ENCODE results near the gene FBXL13.

DNA sequence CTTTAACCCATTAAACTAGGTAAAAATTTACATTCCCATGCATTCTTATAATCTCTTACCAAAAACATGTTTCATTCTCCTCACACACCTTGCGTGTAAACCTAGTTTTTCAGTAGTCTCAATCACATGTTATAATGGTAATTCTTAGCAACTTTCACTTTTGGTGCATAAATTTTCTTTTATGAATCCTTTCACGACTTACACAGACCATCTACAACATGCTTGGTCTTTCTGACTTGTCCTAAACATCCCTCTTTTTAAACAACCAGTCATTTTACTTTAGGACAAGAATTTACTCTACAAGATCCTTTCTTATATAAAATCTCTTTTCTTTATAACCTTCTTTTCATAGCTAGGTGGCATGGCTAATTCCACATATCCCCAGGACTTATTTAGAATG lies 25.8 kb downstream of the FBXL13 start:
- TF ChIP-seq CTCF (IDR thresholded peaks at IDR 0.05): no peak
- no peak for TF ChIP-seq POLR2A (IDR thresholded peaks at IDR 0.05; ENCODE audit: low read depth)
- TF ChIP-seq EP300 (IDR thresholded peaks at IDR 0.05): no peak
